ENCODE data around the gene PXDN. TPM values are rescaled to one million over a fixed set of nuclear protein-coding genes. Genes with fewer than 3 reads are reported as not detected.
"Not testable (repeated sequence)": the region's sequence is repeated elsewhere in the genome, so short reads cannot be mapped to it uniquely, and the experiment has no call there.

The PXDN gene
- total RNA-seq, 1 donor from 2014 or later: 38.1 TPM

DNA sequence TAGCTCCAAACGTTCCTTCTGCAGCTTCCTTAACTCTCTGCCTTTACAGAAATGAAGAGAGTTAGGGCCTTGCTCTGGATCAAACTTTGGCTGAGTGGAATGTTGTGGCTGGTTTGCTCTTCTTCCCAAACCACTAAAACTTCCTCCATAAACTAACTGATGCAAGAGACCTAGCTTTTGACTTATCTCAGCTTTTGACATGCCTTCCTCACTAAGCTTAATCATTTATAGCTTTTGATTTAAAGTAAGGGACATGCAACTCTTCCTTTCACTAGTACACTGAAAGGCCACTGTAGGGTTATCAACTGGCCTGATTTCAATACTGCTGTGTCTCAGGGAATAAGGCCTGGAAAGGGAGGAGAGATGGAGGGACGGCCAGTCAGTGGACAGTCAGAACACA, 8.3 kb downstream of the PXDN start:
- intact Hi-C loops (cut with DNase I): no loop called here
- no peak for ATAC-seq
- DNase-seq (ENCODE audit: low spot score): no peak

DNA sequence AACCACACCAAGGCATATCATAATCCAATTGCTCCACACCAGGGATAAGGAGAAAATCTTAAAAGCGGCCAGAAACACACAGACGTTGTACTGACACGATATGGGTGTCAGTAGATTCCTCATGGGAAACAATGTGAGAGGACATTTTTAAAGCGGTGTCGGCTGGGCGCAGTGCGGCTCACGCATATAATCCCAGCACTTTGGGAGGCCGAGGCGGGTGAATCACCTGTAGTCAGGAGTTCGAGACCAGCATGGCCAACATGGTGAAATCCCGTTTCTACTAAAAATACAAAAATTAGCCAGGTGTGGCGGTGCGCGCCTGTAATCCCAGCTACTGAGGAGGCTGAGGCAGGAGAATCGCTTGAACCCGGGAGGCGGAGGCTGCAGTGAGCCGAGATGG, 11.0 kb downstream of the PXDN start:
- DNase-seq (ENCODE audit: low spot score): peak; percentile 17
- intact Hi-C loops (cut with DNase I); ATAC-seq: not testable (repeated sequence)

DNA sequence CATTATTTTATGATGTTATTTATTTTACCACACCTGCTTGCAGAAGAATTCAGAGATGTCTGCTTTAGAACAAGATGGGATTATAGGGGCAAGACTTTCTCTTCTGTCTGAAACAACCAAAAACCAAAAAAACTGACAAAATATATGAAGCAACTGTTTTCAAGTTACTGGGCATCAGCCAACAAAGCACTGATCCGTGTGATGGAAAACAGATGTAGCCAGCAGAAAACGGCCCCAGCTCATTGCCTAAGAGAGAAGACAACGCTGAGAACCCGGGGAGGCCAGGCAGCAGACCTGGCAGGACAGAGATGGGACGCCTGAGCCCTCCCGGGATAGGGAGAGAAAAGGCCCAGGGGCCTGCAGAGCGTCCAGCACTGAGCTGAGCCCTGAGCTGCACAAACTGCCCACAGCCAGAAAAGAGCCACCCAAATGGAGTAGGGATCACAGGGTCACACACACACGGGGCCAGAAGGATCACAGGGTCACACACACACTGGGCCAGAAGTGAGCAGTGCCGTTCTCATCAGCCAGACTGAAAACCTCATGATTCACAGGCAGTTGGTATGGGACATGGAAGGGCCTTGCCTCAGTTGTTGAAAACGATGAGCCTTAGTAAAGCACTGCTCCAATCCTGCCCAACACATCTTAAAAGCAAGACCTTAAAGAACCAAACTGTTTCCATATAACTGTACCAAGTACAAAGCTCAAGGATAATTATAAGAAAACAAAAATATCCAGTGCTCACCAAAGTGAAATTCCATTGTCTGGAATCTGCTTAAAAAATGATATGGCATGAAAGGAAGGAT, 12.1 kb downstream of the PXDN start:
- peak; percentile 90 for ATAC-seq
- intact Hi-C loops (cut with DNase I): no loop called here
- DNase-seq (ENCODE audit: low spot score): peak; percentile 67

GRCh38 chr2:1731447-1731962, 12.8 kb downstream of the PXDN start:
- DNase-seq (ENCODE audit: low spot score): peak; percentile 54
- ATAC-seq: peak; percentile 56
- intact Hi-C loops (cut with DNase I): no loop called here

DNA sequence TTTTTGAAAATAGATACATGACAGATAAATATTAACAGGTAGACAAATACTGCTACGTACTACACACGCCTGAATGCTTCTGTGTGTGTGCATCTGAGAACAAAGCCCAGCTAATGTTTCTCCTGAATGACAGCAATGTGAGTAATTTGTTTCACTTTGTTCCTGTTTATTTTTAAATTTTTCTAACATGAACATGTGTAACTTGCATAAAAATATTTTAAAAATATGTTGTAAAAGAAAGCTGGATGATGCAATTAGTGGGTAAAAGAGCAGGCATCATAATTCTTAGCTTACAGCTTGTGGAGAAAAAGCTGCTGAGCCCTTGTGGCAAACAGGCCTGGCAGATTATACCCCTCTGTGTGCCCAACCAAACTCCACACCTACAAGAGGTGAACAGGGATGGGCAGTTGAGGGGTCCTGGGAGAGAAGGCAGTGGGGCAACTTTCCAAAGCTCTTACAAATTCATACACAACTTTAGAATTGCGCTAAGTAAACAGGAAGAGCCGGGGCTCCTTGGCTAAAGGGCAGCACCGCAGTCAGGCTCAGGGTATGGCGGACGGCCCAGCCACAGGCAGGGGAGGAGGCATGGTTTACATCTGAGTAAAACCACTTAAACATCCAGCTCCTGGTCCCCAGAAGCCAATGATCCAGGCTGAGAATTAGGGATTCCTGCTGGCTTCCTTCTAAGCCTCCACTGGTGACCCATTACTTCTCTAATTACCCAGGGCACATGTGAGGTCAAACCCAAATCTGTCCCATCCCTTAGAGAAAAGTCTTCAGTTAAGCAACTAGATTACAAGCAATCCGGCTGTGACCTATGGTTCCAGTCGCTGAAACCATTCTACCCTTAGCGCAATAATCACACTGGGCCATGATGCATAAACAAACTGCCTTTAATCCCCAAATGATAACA, 14.0 kb downstream of the PXDN start:
- ATAC-seq: peak; percentile 56
- intact Hi-C loops (cut with DNase I): no loop called here
- peak; percentile 60 for DNase-seq (ENCODE audit: low spot score)

DNA sequence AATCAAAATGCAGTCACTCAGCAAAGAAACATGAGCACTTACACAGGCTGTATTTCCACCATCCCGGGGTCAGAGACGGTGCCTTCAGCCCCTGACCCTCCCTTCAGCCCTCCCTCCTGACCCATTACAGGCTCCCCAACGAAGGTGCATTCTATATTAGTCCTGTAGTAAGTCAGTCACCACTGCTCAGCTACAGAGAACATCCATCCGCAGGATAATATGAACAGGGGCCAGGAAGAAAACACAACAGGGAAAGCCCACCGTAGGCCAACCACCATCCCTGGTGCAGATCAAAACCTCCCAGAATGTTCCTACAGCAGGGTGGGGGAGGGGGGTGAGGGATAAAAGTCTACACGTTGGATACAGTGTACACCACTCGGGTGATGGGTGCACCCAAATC, 15.1 kb downstream of the PXDN start:
- DNase-seq (ENCODE audit: low spot score): no peak
- ATAC-seq: no peak
- intact Hi-C loops (cut with DNase I): no loop called here

GRCh38 chr2:1728821-1729220, 15.5 kb downstream of the PXDN start:
- DNase-seq (ENCODE audit: low spot score) (peak; percentile 58), ATAC-seq (no peak)
- intact Hi-C loops (cut with DNase I): no loop called here

DNA sequence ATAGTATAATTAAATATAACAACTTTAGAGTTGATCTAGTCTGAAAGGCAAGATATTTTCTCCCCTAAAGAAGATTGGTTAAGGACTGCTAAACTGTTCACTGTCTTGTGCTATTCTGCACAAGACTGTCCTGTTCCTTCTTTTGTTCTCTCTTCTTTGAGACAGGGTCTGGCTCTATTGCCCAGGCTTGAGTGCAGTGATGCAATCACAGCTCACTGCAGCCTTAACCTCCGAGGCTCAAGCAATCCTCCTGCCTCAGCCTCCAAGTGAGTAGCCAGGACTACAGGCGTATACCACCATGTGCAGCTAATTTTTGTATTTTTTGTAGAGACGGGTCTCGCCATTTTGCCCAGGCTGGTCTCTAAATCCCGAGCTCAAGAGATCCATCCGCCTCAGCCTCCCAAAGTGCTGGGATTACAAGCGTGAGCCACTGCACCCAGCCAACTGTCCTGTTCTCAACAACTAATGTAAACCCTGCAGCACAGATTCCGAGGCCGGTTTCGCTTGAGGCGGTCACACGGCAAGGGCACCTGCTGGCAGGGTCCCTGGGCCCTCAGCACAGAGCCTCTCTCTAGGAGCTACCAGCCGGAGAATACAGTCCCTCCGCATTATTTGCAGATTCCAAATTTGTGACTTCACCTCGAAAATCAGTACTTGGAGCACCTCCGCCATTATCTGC, 16.4 kb downstream of the PXDN start:
- DNase-seq (ENCODE audit: low spot score) (peak; percentile 48), ATAC-seq (no peak)
- intact Hi-C loops (cut with DNase I): no loop called here

DNA sequence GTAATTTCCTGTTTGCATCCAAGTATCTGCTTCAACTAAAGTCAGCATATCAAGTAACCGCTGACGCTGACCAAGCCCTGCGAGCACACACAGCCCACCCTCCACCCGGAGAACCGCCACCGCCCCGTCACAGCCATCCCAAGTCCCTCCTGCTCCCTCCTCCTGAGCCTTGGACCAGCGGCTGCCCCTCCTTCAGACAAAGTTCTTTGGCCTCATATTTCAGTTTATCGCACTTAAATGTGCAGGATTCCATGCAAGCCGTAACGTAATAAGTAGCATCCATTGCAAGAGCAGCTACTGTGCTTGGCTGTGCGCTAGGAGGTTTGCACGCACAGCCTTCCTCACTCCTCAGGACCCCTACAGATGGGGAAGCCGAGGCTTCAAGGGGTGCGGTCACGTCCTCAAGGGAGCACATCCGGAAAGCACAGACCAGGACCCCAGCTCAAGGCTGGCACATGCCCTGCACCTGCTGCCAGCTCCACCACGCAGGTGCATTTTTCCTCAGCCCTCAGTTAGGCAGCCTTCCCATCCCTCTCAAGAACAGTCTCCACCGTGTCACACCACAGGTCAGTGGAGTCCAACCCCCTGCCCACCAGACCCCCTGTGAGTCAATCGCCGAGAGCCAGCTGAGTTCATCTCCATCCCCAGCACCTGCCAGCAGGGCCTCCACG, 17.1 kb downstream of the PXDN start:
- ATAC-seq: no peak
- intact Hi-C loops (cut with DNase I): no loop called here
- DNase-seq (ENCODE audit: low spot score): peak; percentile 52

GRCh38 chr2:1726558-1726957, 17.8 kb downstream of the PXDN start:
- no peak for DNase-seq (ENCODE audit: low spot score)
- no peak for ATAC-seq
- intact Hi-C loops (cut with DNase I): no loop called here

DNA sequence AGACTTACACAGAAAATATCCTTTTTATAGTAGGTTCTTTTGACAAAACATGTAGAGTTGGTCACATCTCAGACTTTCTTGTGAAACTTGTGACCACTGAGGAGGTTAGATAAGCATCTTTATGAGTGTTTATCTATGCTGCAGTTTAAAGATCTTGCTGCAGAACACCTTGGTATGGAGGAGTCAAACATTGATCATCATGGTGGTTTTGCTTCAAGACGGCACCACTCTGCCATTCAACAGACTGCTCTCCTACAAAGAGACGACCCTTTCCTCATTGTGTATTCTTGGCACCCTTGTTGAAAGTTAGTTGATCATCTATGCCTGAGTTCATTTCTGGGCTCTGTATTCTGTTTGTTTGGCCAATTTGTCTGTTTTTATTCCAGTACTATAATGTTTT, 20.0 kb downstream of the PXDN start:
- intact Hi-C loops (cut with DNase I); ATAC-seq; DNase-seq (ENCODE audit: low spot score): not testable (repeated sequence)

DNA sequence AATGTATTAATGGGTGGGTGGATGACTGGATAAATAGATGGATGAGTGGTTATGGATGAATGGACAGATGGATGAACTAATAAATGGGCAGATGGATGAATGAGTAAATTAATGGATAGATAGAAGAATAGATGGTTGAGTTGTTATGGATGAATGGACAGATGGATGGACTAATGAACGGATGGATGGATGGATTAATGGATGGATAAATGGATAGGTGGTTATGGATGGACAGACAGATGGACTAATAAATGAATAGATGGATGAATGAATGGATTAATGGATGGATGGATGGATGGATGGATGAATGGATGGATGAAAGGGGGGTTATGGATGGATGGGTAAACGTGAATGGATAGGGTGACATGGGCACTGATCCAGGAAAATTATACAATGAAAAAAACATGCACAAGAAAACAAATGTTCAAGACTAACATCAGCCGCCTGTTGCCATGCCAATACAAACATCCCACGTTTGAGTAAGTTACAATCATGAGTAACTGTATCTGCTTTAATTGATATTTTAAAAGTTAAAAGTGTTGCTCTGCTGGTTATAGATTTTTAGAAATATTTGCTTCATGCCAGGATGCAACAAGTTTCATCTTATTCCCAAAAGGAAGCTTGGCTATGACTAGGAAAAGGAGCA, 20.8 kb downstream of the PXDN start:
- no peak for ATAC-seq
- intact Hi-C loops (cut with DNase I): no loop called here

GRCh38 chr2:1722692-1723091, 21.6 kb downstream of the PXDN start:
- DNase-seq (ENCODE audit: low spot score): no peak
- intact Hi-C loops (cut with DNase I): no loop called here
- ATAC-seq: no peak

More for the DNA sequence above, 20.8 kb downstream of the PXDN start:
- no peak for DNase-seq (ENCODE audit: low spot score)

DNA sequence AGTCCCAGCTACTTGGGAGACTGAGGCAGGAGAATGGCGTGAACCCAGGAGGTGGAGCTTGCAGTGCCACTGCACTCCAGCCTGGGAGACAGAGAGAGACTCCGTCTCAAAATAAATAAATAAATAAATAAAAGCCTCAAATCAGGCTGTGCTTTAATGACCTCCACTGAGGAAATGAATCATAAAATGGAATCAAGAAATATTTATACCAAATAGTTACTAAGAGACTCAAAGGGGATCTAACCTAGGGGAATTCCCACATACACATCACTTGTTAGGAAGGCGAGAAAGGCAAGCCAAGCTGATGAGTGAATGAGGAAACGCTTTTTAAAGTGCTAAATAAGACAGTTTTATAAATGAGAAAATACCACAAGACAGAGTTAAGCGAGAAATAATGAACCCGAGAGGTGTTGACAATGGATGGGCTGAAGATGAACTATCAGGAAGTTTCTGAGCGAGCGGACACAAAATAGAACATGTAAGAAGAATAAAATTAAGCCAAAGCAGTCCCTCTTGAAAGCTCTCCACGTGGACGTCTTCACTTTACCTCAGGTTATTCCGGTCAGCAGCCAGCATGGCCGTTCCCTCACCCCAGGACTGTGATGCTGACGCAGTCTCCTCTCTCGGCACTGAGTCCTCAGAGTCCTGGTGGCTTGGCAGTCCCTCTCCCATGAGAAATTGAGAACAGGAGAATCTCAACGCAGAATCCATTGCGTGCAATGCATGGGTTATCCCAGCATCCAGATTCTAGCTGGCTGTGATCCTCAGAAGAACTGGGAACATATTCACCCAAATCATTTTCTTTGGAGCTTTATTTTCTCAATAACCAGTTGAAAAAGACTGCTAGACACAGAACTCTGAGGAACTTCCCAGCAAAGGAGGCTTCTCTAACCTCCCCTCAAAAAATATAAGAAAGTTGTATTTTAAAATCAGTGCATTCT, 22.3 kb downstream of the PXDN start:
- ATAC-seq (peak; percentile 24), DNase-seq (ENCODE audit: low spot score) (peak; percentile 40)
- intact Hi-C loops (cut with DNase I): no loop called here

- DNase-seq (ENCODE audit: low spot score) (no peak), ATAC-seq (no peak)
- intact Hi-C loops (cut with DNase I): no loop called here
These were observed 25.7 kb downstream of the PXDN start for GRCh38 chr2:1718339-1719220.

GRCh38 chr2:1717113-1717512, 27.2 kb downstream of the PXDN start:
- no peak for DNase-seq (ENCODE audit: low spot score)
- intact Hi-C loops (cut with DNase I): no loop called here
- ATAC-seq: peak; percentile 4
